Measurements from ENCODE around the gene LPP. TPM values are rescaled to one million over a fixed set of nuclear protein-coding genes. Genes with fewer than 3 reads are reported as not detected.

The LPP gene
- total RNA-seq, 1 experiment from 2014 or later: 20.4 TPM

- DNase-seq: no peak
- ATAC-seq: no peak
- no peak overlapping the region for H3K27ac ChIP-seq (ENCODE audit: low read length)
- POLR2A ChIA-PET (ENCODE audit: unreplicated experiment): no interaction called here
- H3K9ac ChIP-seq (ENCODE audit: low read length): no peak overlapping the region
- H3K27me3 ChIP-seq (ENCODE audit: low read length): no peaks in the 10 kb centered on the region
- no TSS peak for BruUV-seq (replicated peaks)
- H3K36me3 ChIP-seq (ENCODE audit: low read depth, low read length): no peaks in the 10 kb centered on the region
- intact Hi-C loops (cut with micrococcal nuclease): no loop called here
- H2AFZ ChIP-seq (ENCODE audit: low read length): no peak overlapping the region
- CTCF ChIA-PET: no interaction called here
- TF ChIP-seq EZH2phosphoT487 (IDR thresholded peaks at IDR 0.05; ENCODE audit: borderline replicate concordance, low read length) (no peak), EZH2 (IDR thresholded peaks at IDR 0.05; ENCODE audit: low read length, unreplicated experiment) (no peak), CTCF (conservative IDR thresholded peaks at IDR 0.05; ENCODE audit: low read depth, low read length) (no peak)
- no peaks in the 10 kb centered on the region for H3K9me3 ChIP-seq (ENCODE audit: low read length)
- H3K4me2 ChIP-seq (ENCODE audit: low read length): no peak overlapping the region
- H3K4me3 ChIP-seq (ENCODE audit: low read length): no peak overlapping the region
- no peaks in the 10 kb centered on the region for H4K20me1 ChIP-seq (ENCODE audit: low read length)
- H3K79me2 ChIP-seq (ENCODE audit: low read length): no peaks in the 10 kb centered on the region
- no peaks in the 10 kb centered on the region for H3F3A ChIP-seq (ENCODE audit: low read length, unreplicated experiment)
- no peaks in the 10 kb centered on the region for H3K9me2 ChIP-seq (replicated peaks; ENCODE audit: low read length)
- H3K4me1 ChIP-seq (ENCODE audit: insufficient read depth, low read length): peaks cover 10% of the 10 kb centered on the region; the same call in 1 of the 2 replicates
Observed at GRCh38 chr3:188789251-188789650, 635.3 kb downstream of the LPP start.

- TF ChIP-seq EZH2phosphoT487 (IDR thresholded peaks at IDR 0.05; ENCODE audit: borderline replicate concordance, low read length): no peak
- TF ChIP-seq EZH2 (IDR thresholded peaks at IDR 0.05; ENCODE audit: low read length, unreplicated experiment): no peak
- TF ChIP-seq CTCF (conservative IDR thresholded peaks at IDR 0.05; ENCODE audit: low read depth, low read length): no peak
- Histone ChIP-seq H3K9me2 (replicated peaks; ENCODE audit: low read length) (no peaks in the 10 kb centered on the region), H3K9ac (ENCODE audit: low read length) (no peak overlapping the region), H3K27ac (ENCODE audit: low read length) (no peak overlapping the region), H4K20me1 (ENCODE audit: low read length) (no peaks in the 10 kb centered on the region), H3K27me3 (ENCODE audit: low read length) (no peaks in the 10 kb centered on the region), H3K4me3 (ENCODE audit: low read length) (no peak overlapping the region), H3K36me3 (ENCODE audit: low read depth, low read length) (no peaks in the 10 kb centered on the region), H3K4me1 (ENCODE audit: insufficient read depth, low read length) (peaks cover 10% of the 10 kb centered on the region; the same call in 1 of the 2 replicates), H3K79me2 (ENCODE audit: low read length) (no peaks in the 10 kb centered on the region), H3K4me2 (ENCODE audit: low read length) (no peak overlapping the region), H3F3A (ENCODE audit: low read length, unreplicated experiment) (no peaks in the 10 kb centered on the region), H2AFZ (ENCODE audit: low read length) (no peak overlapping the region), H3K9me3 (ENCODE audit: low read length) (no peaks in the 10 kb centered on the region)
- POLR2A ChIA-PET (ENCODE audit: unreplicated experiment): no interaction called here
- ATAC-seq (no peak), DNase-seq (no peak)
- BruUV-seq (replicated peaks): no TSS peak
- intact Hi-C loops (cut with micrococcal nuclease): no loop called here
- CTCF ChIA-PET: no interaction called here
Observed at GRCh38 chr3:188791311-188791710, 637.4 kb downstream of the LPP start.

- intact Hi-C loops (cut with micrococcal nuclease): no loop called here
- ATAC-seq: no peak
- no peaks in the 10 kb centered on the region for H4K20me1 ChIP-seq (ENCODE audit: low read length)
Observed at GRCh38 chr3:188792793-188793192, 638.8 kb downstream of the LPP start.

More at GRCh38 chr3:188792793-188793192, 638.8 kb downstream of the LPP start:
- BruUV-seq (replicated peaks): no TSS peak
- Histone ChIP-seq H3K36me3 (ENCODE audit: low read depth, low read length) (no peaks in the 10 kb centered on the region), H3K27ac (ENCODE audit: low read length) (no peak overlapping the region), H3K9me2 (replicated peaks; ENCODE audit: low read length) (no peaks in the 10 kb centered on the region), H3K27me3 (ENCODE audit: low read length) (no peaks in the 10 kb centered on the region), H3K4me3 (ENCODE audit: low read length) (no peak overlapping the region), H3K9me3 (ENCODE audit: low read length) (no peaks in the 10 kb centered on the region), H2AFZ (ENCODE audit: low read length) (no peak overlapping the region), H3F3A (ENCODE audit: low read length, unreplicated experiment) (no peaks in the 10 kb centered on the region), H3K4me1 (ENCODE audit: insufficient read depth, low read length) (peaks cover 10% of the 10 kb centered on the region; the same call in 1 of the 2 replicates), H3K4me2 (ENCODE audit: low read length) (no peak overlapping the region), H3K9ac (ENCODE audit: low read length) (no peak overlapping the region), H3K79me2 (ENCODE audit: low read length) (no peaks in the 10 kb centered on the region)
- no peak for TF ChIP-seq EZH2phosphoT487 (IDR thresholded peaks at IDR 0.05; ENCODE audit: borderline replicate concordance, low read length)
- no peak for TF ChIP-seq CTCF (conservative IDR thresholded peaks at IDR 0.05; ENCODE audit: low read depth, low read length)
- DNase-seq: no peak
- POLR2A ChIA-PET (ENCODE audit: unreplicated experiment): no interaction called here
- CTCF ChIA-PET: interaction anchor here (0.6 kb wide), 1 partner anchor 589 kb away, joined by 5 read pairs; no protein-coding TSS in a partner anchor

Measured in PC-3 (cell line).